G401 (cell line): ENCODE data around the gene REEP1. TPM values are rescaled to one million over a fixed set of nuclear protein-coding genes. Genes with fewer than 3 reads are reported as not detected.
A peak's percentile ranks its signal among the peaks of the same experiment; 100 is the strongest.
"Not testable (repeated sequence)": the region's sequence is repeated elsewhere in the genome, so short reads cannot be mapped to it uniquely, and the experiment has no call there.

Experiments used
- DNase-seq: peaks from one replicate; pipeline ENCODE4 v3.0.0-alpha.2; 2015; ENCODE audit warnings: low spot score
- in situ Hi-C: cut with HindIII; loops from 2 replicates; pipeline ENCODE4 v1.10.0; 2016; ENCODE audit warnings: low sequenced_read_pairs, mixed read lengths
- total RNA-seq: library from RNA; depleted of rRNA; stranded (reverse); fragments of >200 nt; shearing (Covaris generic); gene quantifications from 2 replicates; pipeline ENCODE4 v1.2.3, GENCODE V29; 2014

The REEP1 gene
- total RNA-seq, 1 experiment from 2014 or later, result 1.1 TPM

GRCh38 chr2:86219896-86220295, 117.5 kb downstream of the REEP1 start:
- DNase-seq, result no peak
- in situ Hi-C loops, result no loop called here

- no peak for DNase-seq
- in situ Hi-C loops, result no loop called here
Observed at GRCh38 chr2:86218124-86218523, 119.3 kb downstream of the REEP1 start.

GRCh38 chr2:86216575-86217555, 120.6 kb downstream of the REEP1 start:
- in situ Hi-C loops, result no loop called here
- no peak for DNase-seq

- DNase-seq, result no peak
- in situ Hi-C loops, result no loop called here
Observed at GRCh38 chr2:86214503-86214832, 123.0 kb downstream of the REEP1 start.

- no peak for DNase-seq
- in situ Hi-C loops, result no loop called here
Observed at GRCh38 chr2:86213699-86214502, 123.5 kb downstream of the REEP1 start.

- in situ Hi-C loops, result no loop called here
Observed at GRCh38 chr2:86213056-86213455, 124.4 kb downstream of the REEP1 start.

GRCh38 chr2:86211796-86212188, 125.6 kb downstream of the REEP1 start:
- in situ Hi-C loops, result no loop called here
- no peak for DNase-seq

More at GRCh38 chr2:86213056-86213455, 124.4 kb downstream of the REEP1 start:
- no peak for DNase-seq

- DNase-seq, result no peak
- in situ Hi-C loops, result no loop called here
Observed at GRCh38 chr2:86211033-86211795, 126.2 kb downstream of the REEP1 start.

- in situ Hi-C loops, result no loop called here
Observed at GRCh38 chr2:86204458-86204857, 133.0 kb downstream of the REEP1 start.

GRCh38 chr2:86203614-86204013, 133.8 kb downstream of the REEP1 start:
- in situ Hi-C loops, result no loop called here
- no peak for DNase-seq

More at GRCh38 chr2:86204458-86204857, 133.0 kb downstream of the REEP1 start:
- DNase-seq, result no peak

- DNase-seq, result no peak
- in situ Hi-C loops, result no loop called here
Observed at GRCh38 chr2:86202702-86203101, 134.7 kb downstream of the REEP1 start.

- DNase-seq, result no peak
- in situ Hi-C loops, result no loop called here
Observed at GRCh38 chr2:86202336-86202692, 135.1 kb downstream of the REEP1 start.

GRCh38 chr2:86201671-86202335, 135.6 kb downstream of the REEP1 start:
- DNase-seq, result no peak
- in situ Hi-C loops, result no loop called here

GRCh38 chr2:86200564-86200963, 136.9 kb downstream of the REEP1 start:
- DNase-seq, in situ Hi-C loops: not testable (repeated sequence)

GRCh38 chr2:86199834-86200177, 137.6 kb downstream of the REEP1 start:
- in situ Hi-C loops, result no loop called here
- DNase-seq, result no peak

GRCh38 chr2:86195808-86196387, 141.5 kb downstream of the REEP1 start:
- in situ Hi-C loops, result no loop called here
- DNase-seq, result no peak

- DNase-seq, result peak; percentile 97
- in situ Hi-C loops, result no loop called here
Observed at GRCh38 chr2:86195055-86195807, 142.2 kb downstream of the REEP1 start, which contains the start of gene IMMT. IMMT (minus strand) TSS chr2:86195462; CDS start chr2:86195382, 80 bp downstream.

- DNase-seq, result peak; percentile 96
- in situ Hi-C loops, result no loop called here
Observed at GRCh38 chr2:86194751-86195054, 142.7 kb downstream of the REEP1 start.
